Bone marrow (tissue), 2 donors: ENCODE measurements around the gene PTK7.
A peak's percentile ranks its signal among the peaks of the same experiment; 100 is the strongest.
"Not testable (repeated sequence)": the region's sequence is repeated elsewhere in the genome, so short reads cannot be mapped to it uniquely, and the experiment has no call there.

ENCODE experiments used
- DNase-seq, 2 donors: peaks; one replicate each; lab custom pipeline; 2025; lab: John Stamatoyannopoulos, UW

PTK7 gene

DNA sequence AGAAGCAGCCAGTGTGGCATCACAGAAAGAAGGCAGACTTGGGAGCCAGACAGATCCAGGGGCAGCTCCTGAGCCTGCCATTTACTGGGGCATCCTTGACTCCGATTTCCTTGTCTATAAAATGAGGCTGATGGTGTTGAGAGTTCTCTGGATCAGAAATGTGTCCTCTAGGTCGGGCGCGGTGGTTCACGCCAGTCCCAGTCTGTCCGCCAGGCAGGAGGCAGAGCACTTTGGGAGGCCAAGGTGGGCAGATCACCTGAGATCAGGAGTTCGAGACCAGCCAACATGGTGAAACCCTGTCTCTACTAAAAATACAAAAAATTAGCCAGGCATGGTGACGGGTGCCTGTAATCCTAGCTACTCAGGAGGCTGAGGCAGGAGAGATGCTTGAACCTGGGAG is 41.4 kb downstream of the PTK7 start:
- DNase-seq: not testable (repeated sequence)

DNA sequence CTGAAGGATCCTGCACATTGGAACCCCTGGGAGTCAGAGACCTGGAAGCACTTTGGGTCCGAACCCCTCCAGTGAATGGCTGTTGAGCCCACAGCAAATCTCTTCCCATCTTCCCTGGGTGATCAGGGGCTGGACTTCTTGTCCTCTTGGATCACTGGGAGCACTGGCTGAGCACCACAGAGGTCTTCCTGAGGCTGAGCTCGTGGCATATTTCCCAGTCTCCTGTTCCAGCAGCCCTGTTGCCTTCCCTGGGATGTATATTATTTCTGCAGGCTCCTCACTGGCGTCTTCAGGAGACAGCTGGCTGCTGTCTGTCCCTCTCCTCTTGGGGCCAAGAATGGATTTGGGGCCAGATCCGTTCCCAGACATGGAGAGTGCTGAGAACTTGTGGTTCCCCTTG is 43.4 kb downstream of the PTK7 start:
- no peak for DNase-seq

DNA sequence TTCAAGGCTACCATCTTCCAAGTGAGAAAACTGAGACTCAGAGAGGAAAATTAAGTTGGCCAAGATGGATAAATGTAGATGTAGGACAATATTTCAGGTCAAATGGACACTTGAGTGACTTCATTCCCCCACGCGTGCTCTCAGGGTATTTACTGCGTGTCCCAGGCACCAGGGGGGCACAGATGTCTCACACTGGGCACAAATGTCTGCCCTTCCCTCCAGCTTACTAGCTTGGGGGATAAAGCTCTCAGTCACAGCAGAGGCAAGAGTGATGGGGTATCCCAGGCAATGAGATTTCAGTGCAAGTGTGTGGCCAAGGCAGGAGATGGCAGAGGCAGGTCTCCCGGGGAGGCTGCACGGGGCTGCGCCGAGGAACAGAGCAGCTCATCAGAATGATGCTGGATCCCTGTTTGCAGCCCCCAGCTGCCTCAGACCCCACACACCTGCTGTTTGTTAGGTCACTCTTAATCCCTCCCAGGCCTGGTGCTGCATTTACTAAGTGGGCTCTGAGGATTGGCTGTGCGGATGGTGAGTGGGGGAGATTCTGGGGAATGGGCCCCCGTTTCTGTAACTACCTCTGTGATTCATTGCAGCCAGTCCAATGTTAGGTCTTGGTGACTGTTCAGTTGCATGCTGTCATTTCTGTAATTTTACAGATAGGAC is 44.1 kb downstream of the PTK7 start:
- DNase-seq: no peak

DNA sequence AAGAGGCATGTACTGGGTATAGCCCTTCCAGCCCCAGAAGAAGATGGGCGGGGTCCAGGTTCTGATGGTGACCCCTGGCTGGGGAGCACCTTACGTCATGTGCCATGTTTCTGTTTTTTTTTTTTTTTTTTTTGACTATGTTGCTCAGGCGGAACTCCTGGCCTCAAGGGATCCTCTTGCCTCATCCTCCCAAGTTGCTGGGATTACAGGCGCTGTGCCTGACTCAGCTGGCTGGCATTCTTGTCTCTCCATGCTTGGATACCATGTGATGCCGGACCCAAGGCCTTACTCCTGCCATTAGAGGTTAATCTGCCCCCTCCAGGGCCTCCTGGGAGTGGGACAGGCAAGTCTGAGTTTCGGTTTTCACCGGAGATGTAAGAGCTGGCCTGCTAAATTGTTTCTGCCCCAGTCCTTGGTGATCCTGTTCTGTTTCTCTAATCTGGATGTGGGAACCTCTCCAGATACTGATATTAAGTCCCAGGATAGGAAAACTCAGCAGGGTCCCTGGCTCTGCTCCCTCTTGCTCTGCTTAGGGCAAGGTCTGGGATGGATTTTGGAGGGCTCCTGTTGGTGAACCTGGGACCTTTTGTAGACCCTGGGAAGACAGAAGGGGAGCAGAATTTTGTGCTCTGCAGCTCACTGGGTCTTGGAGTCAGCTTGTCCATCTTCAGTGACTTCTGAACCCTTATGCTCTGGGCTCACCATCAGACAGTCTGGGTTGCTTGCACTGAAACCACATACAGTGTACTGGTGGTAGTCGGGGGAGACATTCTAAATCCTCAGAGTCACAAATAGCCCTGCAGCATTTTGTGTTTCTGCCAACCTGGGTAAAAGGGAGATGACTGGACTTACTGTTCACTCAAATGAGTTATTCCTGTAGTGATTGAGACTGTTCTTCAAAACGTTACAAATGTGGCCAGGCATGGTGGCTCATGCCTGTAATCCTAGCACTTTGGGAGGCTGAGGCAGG is 45.1 kb downstream of the PTK7 start:
- no peak for DNase-seq

DNA sequence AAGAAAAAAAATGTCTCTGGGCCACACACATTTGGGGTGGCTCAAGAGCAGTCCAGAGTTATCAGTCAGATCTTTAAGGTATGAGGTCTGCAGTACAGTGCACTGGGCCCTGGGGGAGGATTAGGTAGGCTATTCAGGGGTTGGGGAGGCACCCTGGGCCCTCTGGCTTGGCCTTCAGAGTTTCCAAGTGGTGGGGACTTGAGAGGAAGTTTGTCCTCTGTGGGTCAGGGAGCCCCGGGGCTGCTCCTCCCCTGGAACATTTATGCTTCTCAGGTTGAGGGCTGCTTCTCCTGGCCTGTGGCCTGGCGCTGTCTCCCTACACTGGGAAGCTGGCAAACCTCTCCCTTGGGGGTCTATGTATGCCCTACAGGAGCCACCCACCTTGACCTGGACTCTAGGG is 46.0 kb downstream of the PTK7 start:
- DNase-seq: no peak

DNA sequence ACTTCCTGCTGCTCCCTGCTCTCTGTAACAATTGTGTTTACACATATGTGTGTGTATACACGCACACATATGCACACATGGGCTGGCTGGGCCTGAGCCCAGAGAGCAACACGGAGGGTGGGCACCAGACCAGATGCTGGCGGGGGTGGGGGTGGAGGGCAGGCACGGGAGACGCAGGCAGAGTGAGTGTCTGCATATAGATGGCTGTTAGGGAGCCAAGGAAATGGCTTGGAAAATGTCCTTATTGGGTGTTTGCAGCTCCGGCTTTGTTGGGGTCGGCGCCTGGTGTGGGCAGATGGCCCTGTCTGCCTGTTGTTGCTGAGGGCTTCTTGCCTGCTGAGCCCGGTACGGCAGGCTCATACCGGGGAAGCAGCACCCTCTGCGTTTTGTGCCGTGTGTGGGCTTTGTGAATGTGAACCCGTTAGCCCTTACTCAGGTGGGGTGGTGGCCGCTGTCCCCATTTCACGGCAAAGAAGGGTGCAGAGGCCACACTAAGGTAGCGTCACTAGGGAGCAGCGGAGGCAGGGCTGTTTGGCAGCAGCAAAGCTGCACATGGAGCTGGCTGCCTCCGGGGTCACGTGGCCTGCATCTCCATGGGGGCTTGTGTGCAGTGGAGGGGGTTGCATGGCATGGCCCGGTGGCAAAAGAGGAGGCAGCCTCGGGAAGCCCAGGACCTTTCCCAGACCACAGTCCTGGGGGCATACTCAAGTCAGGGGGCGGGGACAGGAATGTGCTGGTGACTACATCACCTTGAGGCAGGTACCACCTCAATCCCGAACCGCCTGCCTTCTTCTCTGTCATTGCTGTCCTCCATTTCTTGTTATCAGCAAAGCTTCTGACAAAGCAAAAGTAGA is 47.6 kb downstream of the PTK7 start:
- DNase-seq: no peak

DNA sequence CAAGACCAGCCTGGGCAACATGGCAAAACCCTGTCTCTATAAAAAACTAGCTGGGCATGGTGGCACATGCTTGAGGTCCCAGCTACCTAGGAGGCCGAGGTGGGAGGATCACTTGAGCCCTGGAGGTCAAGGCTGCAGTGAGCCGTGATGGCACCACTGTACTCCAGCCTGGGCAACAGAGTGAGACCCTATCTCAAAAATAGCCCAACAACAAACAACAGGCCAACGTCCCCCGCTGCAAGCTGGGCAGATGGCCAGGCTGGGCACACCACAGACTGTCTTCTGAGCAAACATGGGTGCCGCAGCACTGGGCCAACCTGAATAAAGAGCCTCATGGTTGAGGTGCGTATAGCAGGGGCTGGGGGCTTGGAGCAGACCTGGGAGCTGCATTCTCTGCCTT is 48.4 kb downstream of the PTK7 start:
- DNase-seq: no peak

DNA sequence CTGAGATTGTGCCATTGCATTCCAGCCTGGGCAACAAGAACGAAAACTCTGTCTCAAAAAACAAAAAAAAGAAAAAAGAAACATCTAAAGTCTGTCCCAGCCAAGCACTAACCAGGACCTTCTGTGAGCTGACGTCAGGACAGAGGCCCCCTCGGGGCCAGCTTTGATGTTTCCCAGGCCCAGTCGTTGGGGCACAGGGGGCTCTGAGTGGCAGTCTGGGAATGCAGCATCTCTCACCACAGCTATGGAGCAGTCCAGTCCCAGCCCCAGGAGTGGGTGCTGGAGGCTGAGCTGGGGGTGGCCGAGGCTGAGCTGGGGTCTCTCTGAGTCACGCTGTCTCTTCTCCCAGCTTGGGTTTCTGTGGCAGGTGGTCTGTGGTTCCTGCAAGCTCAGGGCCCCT is 49.0 kb downstream of the PTK7 start:
- DNase-seq: no peak

DNA sequence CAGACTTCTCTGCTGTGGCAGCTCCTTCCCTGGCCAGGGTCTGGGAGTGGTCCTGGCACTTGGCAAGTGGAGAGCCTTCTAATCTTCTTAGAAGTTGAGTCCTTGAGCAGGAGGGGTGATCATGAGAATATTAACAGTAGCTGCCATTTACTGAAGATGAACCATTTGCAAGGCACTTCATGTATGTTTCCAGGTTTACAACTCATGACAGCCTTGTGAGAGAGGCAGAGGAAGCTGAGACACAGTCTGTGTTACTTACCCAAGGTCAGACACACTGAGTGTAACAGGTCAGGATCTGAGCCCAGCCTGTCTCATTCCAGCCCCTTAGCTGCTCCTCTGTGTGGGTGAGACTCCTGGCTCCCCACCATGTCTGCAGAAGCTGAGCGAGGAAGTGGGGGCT is 49.4 kb downstream of the PTK7 start:
- DNase-seq: no peak

DNA sequence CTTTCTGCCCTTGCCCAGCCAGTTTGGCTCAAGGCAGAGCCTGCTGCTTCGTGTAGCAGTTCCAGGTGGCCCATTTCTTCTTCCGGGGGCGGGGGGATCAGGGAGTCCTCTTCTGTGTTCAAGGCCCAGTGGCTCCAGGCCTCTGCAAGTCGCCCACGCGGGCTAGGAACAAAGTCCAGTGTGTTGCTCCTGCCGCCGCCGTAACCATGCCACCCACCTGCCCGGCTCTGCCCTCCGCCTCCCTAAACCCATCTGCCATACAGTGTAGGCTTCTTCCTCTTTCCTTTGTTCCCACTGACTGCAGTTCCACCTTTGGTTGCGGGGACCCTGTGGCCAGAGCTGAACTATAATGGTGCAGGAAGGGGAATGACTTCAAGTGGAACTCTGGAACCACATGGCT is 51.1 kb downstream of the PTK7 start:
- no peak for DNase-seq

DNA sequence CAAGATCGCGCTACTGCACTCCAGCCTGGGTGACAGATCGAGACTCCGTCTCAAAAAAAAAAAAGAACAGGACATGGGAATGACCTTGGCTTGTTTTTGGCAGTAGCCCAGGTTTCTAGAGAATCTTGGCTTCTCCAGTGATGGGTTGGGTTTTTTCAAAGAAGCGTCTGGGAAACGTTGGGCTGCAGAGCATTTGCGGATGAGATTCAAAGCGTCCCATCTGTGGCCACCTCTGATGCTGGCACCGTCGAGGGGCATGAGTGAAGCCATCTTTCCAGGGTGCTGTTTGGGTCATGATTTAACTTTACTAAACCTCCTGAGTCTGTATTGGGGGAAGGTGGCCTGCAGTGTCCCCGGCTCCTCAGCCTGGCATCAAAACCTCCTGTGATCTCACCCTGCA is 51.8 kb downstream of the PTK7 start:
- no peak for DNase-seq

DNA sequence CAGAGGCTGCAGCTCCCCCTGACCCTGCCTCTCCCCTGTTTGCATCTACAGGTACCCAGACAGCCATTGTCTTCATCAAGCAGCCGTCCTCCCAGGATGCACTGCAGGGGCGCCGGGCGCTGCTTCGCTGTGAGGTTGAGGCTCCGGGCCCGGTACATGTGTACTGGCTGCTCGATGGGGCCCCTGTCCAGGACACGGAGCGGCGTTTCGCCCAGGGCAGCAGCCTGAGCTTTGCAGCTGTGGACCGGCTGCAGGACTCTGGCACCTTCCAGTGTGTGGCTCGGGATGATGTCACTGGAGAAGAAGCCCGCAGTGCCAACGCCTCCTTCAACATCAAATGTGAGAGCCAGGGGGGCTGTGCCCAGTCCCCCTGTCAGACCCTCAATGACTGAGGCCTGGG is 52.8 kb downstream of the PTK7 start:
- no peak for DNase-seq

DNA sequence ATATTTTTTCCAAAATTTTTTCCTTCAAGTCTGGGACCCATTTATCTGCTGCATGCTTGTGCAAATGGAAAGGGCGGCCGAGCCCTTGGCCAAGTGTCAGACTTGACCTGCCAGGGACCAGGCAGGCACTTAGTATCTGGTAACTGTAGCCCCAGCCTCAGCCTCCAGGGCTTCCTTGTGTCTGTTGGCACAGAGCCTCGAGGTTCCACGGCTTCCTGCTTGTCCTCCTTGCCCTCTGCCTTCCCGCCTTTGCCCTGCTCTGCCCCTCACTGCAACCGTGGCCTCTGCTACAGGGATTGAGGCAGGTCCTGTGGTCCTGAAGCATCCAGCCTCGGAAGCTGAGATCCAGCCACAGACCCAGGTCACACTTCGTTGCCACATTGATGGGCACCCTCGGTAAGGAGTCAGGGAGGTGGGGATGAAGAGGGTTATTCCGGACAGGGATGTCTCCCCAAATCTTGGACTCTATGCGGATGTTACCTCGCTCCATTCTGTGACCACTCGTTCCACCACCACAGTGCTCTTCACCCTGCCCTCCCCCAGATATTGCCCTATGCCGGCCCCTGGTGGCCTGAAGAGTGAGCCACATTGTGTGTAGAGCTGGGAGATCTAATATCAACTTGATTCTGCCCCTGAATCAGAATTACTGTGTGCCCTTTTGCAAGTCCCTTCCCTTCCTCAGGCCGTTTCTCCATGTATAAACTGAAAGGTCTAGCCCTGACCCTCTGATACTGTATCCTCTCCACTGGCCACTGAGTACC is 53.5 kb downstream of the PTK7 start:
- DNase-seq: no peak

DNA sequence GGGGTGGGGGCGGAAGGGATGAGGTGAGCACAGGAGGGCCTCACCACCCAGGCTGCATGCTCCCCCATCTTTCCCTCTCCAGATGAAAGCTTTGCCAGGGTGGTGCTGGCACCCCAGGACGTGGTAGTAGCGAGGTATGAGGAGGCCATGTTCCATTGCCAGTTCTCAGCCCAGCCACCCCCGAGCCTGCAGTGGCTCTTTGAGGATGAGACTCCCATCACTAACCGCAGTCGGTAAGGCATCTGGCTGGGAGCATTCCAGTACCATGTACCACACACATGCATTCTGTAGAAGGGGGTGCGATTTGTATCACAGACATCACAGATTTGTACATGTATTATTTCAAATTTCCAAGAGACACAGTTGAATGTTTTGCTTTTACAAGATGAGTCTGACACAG is 54.3 kb downstream of the PTK7 start:
- no peak for DNase-seq

DNA sequence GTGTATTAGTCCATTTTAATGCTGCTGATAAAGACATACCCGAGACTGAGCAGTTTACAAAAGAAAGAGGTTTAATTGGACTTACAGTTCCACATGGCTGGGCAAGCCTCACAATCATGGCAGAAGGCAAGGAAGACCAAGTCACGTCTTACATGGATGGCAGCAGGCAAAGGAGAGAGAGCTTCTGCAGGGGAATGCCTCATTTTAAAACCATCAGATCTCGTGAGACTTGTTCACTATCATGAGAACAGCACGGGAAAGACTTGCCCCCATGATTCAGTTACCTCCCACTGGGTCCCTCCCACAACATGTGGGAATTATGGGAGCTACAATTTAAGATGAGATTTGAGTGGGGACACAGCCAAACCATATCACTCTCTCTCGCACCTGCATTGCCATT is 55.3 kb downstream of the PTK7 start:
- not testable (repeated sequence) for DNase-seq

DNA sequence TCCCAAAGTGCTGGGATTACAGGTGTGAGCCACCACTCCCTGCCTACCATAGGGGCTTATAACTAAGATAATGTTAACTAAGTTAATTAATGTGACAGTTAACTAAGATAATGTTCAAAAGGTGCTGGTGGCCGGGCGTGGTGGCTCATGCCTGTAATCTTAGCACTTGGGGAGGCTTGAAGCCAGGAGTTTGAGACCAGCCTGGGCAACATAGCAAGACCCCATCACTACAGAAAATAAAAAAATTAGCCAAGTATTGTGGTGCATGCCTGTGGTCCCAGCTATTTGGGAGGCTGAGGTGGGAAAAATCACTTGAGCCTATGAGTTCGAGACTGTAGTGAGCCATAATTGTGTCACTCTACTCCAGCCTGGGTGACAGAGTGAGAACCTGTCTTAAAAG is 62.2 kb downstream of the PTK7 start:
- no peak for DNase-seq

DNA sequence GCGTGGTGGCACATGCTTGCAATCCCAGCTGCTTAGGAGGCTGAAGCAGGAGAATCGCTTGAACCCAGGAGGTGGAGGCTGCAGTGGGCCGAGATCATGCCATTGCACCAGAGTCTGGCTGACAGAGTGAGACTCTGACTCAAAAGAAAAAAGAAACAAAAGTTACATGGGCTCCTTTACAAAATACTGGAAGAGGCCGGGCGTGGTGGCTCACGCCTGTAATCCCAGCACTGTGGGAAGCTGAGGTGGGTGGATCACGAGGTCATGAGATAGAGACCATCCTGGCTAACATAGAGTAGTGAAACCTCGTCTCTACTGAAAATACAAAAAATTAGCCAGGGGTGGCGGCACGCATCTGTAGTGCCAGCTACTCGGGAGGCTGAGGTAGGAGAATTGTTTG is 63.9 kb downstream of the PTK7 start:
- not testable (repeated sequence) for DNase-seq

DNA sequence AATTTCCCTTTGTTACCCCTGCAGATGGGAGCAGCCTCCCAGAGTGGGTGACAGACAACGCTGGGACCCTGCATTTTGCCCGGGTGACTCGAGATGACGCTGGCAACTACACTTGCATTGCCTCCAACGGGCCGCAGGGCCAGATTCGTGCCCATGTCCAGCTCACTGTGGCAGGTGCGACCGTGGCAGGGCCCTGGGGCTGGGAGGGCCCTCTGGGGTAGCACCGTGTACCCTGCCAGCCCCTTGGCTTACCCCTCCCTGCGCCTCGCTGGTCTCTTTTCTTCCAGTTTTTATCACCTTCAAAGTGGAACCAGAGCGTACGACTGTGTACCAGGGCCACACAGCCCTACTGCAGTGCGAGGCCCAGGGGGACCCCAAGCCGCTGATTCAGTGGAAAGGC is 65.5 kb downstream of the PTK7 start:
- no peak for DNase-seq

DNA sequence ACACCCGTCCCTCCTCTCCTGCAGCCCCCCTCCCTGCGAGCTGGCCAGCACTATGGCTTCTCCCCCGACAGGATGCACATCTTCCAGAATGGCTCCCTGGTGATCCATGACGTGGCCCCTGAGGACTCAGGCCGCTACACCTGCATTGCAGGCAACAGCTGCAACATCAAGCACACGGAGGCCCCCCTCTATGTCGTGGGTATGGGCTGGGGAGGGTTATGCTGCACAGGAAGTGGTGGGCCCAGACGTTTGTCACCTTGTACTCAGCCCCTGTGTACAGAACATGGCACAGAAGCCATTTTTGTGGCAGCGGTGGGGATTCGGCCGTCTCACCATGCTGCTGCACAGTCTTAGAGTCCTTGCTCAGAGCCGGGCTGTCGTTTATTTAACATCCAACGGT is 66.0 kb downstream of the PTK7 start:
- no peak for DNase-seq

DNA sequence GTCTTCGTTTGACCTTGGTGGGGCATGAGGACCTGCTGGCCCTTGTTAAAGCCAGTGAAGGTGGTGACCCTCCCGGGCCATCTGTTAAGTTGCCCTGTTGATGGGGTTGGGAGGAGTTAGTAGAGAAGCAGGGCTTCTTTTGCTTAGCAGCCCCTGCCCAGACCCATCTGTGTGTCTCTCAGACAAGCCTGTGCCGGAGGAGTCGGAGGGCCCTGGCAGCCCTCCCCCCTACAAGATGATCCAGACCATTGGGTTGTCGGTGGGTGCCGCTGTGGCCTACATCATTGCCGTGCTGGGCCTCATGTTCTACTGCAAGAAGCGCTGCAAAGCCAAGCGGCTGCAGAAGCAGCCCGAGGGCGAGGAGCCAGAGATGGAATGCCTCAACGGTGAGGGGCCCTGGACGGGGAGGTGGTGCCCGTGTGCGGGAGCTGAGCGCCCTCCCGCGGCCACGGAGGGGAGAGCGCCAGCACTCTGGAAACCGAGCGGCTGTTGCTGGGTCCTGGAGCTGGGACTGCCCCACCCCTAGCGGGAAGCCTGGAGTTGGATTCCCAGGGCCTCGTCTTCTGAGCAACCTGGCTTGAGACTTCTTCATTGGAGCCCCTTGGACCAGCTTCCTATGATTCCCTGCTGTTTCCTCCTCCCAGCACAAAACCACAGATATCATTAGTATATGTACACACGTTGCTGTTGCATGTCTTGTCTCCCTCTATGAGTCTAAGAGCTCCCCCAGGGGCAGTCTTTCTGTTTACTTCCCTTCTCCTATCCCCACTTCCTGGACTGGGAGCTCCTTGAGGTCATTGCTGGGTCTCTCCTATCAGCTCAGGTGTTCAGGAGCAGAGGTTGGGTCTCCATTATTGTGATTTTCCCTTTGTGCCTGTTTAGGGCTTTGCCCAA is 67.4 kb downstream of the PTK7 start:
- peak; percentile 18 to 80 for DNase-seq

DNA sequence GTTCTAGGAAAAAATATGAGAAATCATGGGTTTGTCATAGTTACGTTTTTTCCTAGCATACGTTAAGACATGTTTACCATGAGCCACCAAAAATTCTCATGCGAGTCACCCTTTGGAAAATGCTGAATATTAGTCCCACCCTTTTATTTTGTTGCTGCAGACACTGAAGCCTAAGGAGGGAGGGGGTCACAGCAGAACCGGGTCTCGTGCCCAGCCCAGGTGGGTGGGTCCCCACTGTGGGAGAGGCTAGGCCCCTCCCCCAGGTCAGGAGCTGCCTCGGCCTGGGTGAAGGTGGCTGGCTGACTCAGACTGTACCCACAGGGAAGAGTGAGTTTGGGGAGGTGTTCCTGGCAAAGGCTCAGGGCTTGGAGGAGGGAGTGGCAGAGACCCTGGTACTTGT is 68.8 kb downstream of the PTK7 start:
- no peak for DNase-seq
